HG02840 (cell line): ENCODE data around the gene GTF3C5.
"Not testable (repeated sequence)": the region's sequence is repeated elsewhere in the genome, so short reads cannot be mapped to it uniquely, and the experiment has no call there.

Experiments
- ATAC-seq: cut with Tn5 transposase; IDR thresholded peaks from one replicate; pipeline ENCODE4 v1.9.1; 2021; ENCODE audit warnings: mild to moderate bottlenecking, moderate library complexity, moderate number of reproducible peaks; ENCODE audit not compliant: unreplicated experiment, low FRiP score

GTF3C5 gene

GRCh38 chr9:133027134-133027533 is 3.7 kb upstream of the GTF3C5 start:
- no peak for ATAC-seq

GRCh38 chr9:133028221-133028620 is 2.6 kb upstream of the GTF3C5 start:
- no peak for ATAC-seq

DNA sequence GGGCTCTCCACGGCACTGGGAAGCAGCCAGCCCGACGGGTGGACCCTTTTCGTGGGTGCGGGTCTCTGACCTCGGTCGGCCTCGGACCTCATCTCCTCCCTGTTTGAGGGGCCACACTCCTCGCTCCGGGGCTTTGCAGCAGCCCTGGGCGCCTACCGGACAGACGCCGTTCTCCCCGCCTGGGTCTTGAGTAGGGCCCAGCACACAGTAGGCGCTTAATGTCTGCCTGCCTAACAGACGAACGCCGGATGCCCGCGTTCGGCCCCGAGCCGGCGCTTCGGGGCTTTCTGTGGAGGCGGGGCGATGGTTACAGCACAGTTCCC is 842 bp upstream of the GTF3C5 start:
- no peak for ATAC-seq

GRCh38 chr9:133031130-133031422 is 279 bp downstream of the GTF3C5 start:
- no peak for ATAC-seq

GRCh38 chr9:133031496-133031911 is 707 bp downstream of the GTF3C5 start:
- ATAC-seq = no peak

- ATAC-seq = no peak
Measured at GRCh38 chr9:133032171-133032570, 1.4 kb downstream of the GTF3C5 start.

DNA sequence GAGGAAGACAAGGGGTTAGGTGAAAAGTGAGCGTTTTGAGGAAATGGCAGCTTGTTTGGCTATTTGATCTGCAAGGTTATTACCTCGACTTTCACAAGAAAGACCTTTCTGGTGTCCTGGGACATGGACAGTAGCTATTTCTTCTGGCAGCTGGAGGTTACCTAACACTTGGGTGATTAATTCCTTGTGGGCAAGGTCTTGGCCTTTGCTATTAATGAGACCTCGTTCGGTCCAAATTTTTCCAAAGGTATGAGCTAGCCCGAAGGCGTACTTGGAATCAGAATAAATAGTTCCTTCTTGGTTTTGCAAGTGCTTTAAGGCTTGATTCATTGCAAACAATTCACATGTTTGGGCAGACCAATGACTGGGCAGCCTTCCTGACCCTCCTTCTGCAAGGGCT is 4.9 kb downstream of the GTF3C5 start:
- ATAC-seq = no peak

- no peak for ATAC-seq
Measured at GRCh38 chr9:133037775-133038515, 7.1 kb downstream of the GTF3C5 start.

GRCh38 chr9:133040892-133041479 is 10.2 kb downstream of the GTF3C5 start:
- not testable (repeated sequence) for ATAC-seq

GRCh38 chr9:133041958-133042357 is 11.2 kb downstream of the GTF3C5 start:
- no peak for ATAC-seq

DNA sequence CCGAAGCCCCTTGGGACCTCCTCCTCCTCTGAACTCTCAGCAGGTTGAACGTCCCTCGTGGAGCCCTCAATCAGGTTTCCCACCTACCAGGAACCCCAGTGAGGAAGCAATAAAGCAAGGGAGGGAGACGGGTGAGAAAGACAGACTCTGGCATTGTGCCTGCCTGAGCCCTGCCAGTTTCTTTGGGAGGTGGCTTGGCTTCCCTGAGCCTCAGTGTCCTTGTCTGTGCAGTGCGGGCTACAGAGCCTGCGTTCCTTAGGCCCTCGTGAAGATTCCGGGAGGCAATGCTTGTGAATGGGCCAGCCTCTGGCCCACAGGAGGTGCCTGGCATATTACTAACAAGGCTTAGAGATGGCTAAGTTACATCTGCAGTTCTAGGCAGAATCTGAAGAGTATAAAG is 11.9 kb downstream of the GTF3C5 start:
- no peak for ATAC-seq

DNA sequence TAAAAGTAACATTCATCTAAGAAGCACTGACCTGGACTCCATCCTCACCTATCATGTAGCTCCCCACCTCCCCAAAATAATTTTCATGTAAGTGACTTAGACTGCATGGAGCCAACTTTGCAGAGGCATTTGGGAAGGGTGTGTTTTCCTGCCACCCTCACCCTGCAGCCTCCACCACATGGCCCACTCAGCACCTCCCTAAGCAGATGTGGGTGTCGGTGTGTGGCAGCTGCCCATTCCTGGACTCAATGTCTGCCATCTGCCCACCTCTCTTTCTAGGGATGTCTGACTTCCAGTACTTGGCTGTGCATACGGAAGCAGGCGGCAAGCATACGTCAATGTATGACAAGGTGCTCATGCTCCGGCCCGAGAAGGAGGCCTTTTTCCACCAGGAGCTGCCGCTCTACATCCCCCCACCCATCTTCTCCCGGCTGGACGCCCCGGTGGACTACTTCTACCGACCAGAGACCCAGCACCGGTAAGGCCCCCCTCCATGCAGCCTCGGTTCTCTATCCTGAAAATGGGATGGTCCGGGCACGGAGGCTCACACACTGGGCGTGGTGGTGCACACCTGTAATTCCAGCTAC is 12.7 kb downstream of the GTF3C5 start:
- ATAC-seq = no peak

- ATAC-seq = no peak
Measured at GRCh38 chr9:133044125-133044524, 13.3 kb downstream of the GTF3C5 start.

DNA sequence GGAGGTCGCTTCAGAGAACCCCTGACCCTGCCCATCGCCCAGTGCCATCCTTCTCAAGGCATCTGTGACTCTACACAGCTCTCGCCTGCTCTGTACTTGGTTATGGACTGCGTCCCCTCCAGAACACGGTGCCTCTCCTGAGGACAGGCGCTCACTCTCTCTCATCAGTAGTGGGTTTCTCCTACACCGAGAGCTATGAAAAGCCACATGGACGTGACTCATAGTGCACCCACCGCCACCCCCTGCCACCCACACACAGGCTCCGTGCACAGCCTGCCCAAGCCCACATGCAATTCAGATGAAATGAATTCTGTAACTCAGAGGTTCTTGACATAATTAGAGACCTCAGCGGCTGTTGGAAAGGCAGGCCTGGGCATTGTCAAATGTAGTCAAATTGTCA is 13.9 kb downstream of the GTF3C5 start:
- ATAC-seq = no peak

DNA sequence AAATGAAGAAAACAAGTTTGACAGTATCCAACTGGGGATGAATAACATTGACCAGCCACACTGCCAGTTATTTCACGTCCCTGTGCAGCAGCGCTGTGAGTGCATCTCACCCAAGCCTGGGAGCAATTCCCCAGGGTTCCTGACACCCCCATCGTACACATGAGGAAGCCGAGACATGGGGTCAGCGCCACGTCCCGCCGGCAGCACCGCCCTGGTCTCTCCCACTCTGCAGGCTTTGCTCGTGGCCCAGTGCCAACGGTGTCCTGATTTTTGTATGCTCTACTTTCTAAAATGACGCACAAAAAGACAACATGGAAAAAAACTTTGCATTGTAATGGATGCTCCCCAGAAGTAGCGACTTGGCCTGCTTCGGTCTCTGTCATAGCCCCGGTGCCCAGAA is 14.3 kb downstream of the GTF3C5 start:
- no peak for ATAC-seq

- no peak for ATAC-seq
Measured at GRCh38 chr9:133046196-133046899, 15.6 kb downstream of the GTF3C5 start.

- ATAC-seq = no peak
Measured at GRCh38 chr9:133046900-133047295, 16.1 kb downstream of the GTF3C5 start.

GRCh38 chr9:133048595-133048994 is 17.8 kb downstream of the GTF3C5 start:
- ATAC-seq = no peak

GRCh38 chr9:133049043-133049442 is 18.2 kb downstream of the GTF3C5 start:
- ATAC-seq = no peak

DNA sequence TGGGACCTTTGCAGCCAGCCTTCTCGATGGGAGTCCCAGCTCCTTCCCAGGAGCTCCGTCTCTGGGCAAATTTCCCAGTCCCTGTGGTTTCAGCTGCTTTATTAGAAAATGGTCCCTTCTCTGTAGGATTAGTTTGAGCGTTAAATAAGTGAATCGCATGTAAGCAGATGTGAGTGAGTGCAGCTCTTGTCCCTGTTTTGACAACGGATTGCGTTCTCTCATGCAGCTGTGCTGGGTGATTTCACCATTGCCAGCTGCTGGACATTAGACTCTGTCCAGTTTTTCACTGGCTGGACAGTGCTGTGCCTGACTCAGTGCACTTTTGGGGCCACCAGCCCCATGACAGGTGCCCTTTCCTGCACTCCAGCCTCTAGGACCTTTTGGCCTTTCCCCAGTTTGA is 19.3 kb downstream of the GTF3C5 start:
- ATAC-seq = no peak

GRCh38 chr9:133050781-133051180 is 20.0 kb downstream of the GTF3C5 start:
- no peak for ATAC-seq
